Neutrophil (primary cell): ENCODE results near the gene DENND5B.

Source experiments
- H3K27ac ChIP-seq: fragments of 200-600 bp; sonication (generic); 2 replicates; pipeline ENCODE4 v1.5.1; 2016; ENCODE audit warnings: mild to moderate bottlenecking, moderate library complexity
- H3K27me3 ChIP-seq: fragments of 200-600 bp; sonication (generic); 2 replicates; pipeline ENCODE4 v1.6.0; 2016; ENCODE audit warnings: mild to moderate bottlenecking
- H3K36me3 ChIP-seq: fragments of 200-600 bp; sonication (generic); 2 replicates; pipeline ENCODE4 v1.5.1; 2017
- H3K4me1 ChIP-seq, 2 experiments: fragments of 200-600 bp in 1 of 2; sonication (generic) in 1 of 2; 1 replicate in 1 of 2; 2 replicates in 1 of 2; pipeline versions ENCODE4 v1.5.1 to v1.6.1; 2013 to 2016; ENCODE audit warnings: low read depth in 1 of 2, low read length in 1 of 2, mild to moderate bottlenecking in 1 of 2, moderate library complexity in 1 of 2; ENCODE audit not compliant: control insufficient read depth in 1 of 2, insufficient read depth in 1 of 2
- H3K4me3 ChIP-seq, 2 experiments: fragments of 200-600 bp in 1 of 2; sonication (generic) in 1 of 2; 1 replicate in 1 of 2; 2 replicates in 1 of 2; pipeline ENCODE4 v1.5.1; 2013 to 2016; ENCODE audit warnings: low read depth in 1 of 2, low read length in 1 of 2, mild to moderate bottlenecking in 1 of 2, moderate library complexity in 1 of 2
- H3K9me3 ChIP-seq: fragments of 200-600 bp; sonication (generic); 2 replicates; pipeline ENCODE4 v1.5.1; 2016
- CTCF ChIP-seq: fragments of 200-600 bp; sonication (generic); IDR thresholded peaks from 2 replicates; pipeline ENCODE4 v1.5.1; 2016; ENCODE audit warnings: antibody characterized with exemption

The DENND5B gene

GRCh38 chr12:31527083-31527482 is 63.9 kb downstream of the DENND5B start:
- no peak overlapping the region for H3K27ac ChIP-seq
- no peak for TF ChIP-seq CTCF
- no peaks in the 10 kb centered on the region for H3K9me3 ChIP-seq
- H3K4me1 ChIP-seq, result no peaks in the 10 kb centered on the region
- H3K4me3 ChIP-seq, result no peak overlapping the region
- H3K36me3 ChIP-seq, result no peaks in the 10 kb centered on the region
- H3K27me3 ChIP-seq, result no peaks in the 10 kb centered on the region

GRCh38 chr12:31526158-31526546 is 64.8 kb downstream of the DENND5B start:
- no peaks in the 10 kb centered on the region for H3K36me3 ChIP-seq

DNA sequence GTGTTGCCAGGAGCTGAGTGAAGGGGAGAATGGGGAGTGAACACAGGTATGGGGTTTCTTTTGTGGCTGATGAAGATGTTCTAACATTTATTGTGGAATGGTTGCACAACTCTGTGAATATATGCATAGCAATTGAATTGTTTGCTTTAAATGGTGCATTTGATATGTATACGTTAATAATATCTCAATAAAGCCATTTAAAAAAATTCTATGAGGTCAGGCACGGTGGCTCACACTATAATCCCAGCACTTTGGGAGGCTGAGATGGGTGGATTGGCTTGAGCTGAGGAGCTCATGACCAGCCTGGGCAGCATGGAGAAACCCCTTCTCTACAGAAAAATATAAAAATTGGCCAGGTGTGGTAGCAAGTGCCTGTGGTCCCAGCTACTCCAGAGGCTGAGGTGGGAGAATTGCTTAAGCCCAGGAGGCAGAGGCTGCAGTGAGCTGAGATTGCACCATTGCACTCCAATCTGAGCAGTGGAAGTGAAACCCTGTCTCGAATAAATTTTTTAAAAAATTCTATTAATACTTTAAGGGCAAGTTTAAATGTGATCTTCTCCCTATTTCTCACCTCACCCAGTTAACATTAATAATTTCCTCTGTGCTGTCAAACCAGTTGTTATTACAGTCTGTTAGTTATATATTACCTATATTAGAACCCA is 65.3 kb downstream of the DENND5B start:
- Histone ChIP-seq H3K36me3 (no peaks in the 10 kb centered on the region), H3K27me3 (no peaks in the 10 kb centered on the region), H3K4me1 (no peaks in the 10 kb centered on the region), H3K4me3 (no peak overlapping the region), H3K9me3 (no peaks in the 10 kb centered on the region), H3K27ac (no peak overlapping the region)
- no peak for TF ChIP-seq CTCF

More at GRCh38 chr12:31526158-31526546, 64.8 kb downstream of the DENND5B start:
- Histone ChIP-seq H3K27me3 (no peaks in the 10 kb centered on the region), H3K9me3 (no peaks in the 10 kb centered on the region), H3K27ac (no peak overlapping the region), H3K4me1 (no peaks in the 10 kb centered on the region), H3K4me3 (no peak overlapping the region)
- no peak for TF ChIP-seq CTCF

GRCh38 chr12:31524791-31525495 is 66.0 kb downstream of the DENND5B start:
- TF ChIP-seq CTCF, result no peak
- no peak overlapping the region for H3K27ac ChIP-seq
- H3K27me3 ChIP-seq, result no peaks in the 10 kb centered on the region
- H3K36me3 ChIP-seq, result no peaks in the 10 kb centered on the region
- no peaks in the 10 kb centered on the region for H3K4me1 ChIP-seq
- H3K9me3 ChIP-seq, result no peaks in the 10 kb centered on the region
- no peak overlapping the region for H3K4me3 ChIP-seq

DNA sequence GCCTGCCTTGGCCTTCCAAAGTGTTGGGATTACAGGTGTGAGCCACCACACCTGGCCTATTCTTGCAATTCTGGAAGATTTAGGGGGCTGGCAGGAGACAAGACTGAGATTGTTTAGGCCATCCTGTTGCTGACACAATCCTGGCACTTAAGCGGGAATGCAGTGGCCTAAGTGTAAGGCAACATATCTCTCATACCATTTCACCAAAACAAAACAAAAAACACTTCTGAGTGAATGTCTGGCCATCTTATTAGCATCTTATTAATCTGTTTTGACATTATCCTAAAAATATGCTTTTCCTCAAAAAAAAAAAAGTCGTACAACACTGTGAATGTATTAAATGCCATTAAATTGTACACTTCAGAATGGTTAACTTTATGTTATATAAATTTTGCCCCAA is 67.6 kb downstream of the DENND5B start:
- no peak for TF ChIP-seq CTCF
- Histone ChIP-seq H3K4me1 (no peaks in the 10 kb centered on the region), H3K36me3 (no peaks in the 10 kb centered on the region), H3K4me3 (no peak overlapping the region), H3K27me3 (no peaks in the 10 kb centered on the region), H3K9me3 (no peaks in the 10 kb centered on the region), H3K27ac (no peak overlapping the region)
